GM12891 (cell line): ENCODE results near the gene ADGRB3.
"Not testable (repeated sequence)": the region's sequence is repeated elsewhere in the genome, so short reads cannot be mapped to it uniquely, and the experiment has no call there.

Experiments
- DNase-seq: peaks from one replicate; pipeline ENCODE4 v3.0.0; 2011; ENCODE audit warnings: low spot score; ENCODE audit not compliant: insufficient read length
- FAIRE-seq: peaks from 2 replicates; lab custom pipeline; 2011; peaks lifted over from hg19 to GRCh38; lab: Jason Lieb, UNC
- PAX5 ChIP-seq: IDR thresholded peaks from 2 replicates; pipeline ENCODE4 v1.6.1; 2011; ENCODE audit warnings: low read length, moderate library complexity, mild to moderate bottlenecking; ENCODE audit not compliant: insufficient read depth, severe bottlenecking
- POLR2A ChIP-seq: IDR thresholded peaks from 2 replicates; pipeline ENCODE4 v1.6.1; 2011; ENCODE audit warnings: low read depth, low read length, control low read depth
- POLR2AphosphoS5 ChIP-seq: IDR thresholded peaks from 2 replicates; pipeline ENCODE4 v1.6.1; 2011; ENCODE audit warnings: low read depth, low read length, control low read depth
- POU2F2 ChIP-seq: IDR thresholded peaks from 2 replicates; pipeline ENCODE4 v1.6.1; 2011; ENCODE audit warnings: low read depth, mild to moderate bottlenecking, control low read depth, low read length, moderate library complexity
- SPI1 ChIP-seq: IDR thresholded peaks from 2 replicates; pipeline ENCODE4 v1.6.1; 2011; ENCODE audit warnings: low read depth, low read length, control low read depth
- TAF1 ChIP-seq: IDR thresholded peaks from 2 replicates; pipeline ENCODE4 v1.6.1; 2011; ENCODE audit warnings: low read depth, low read length, control low read depth

The ADGRB3 gene

DNA sequence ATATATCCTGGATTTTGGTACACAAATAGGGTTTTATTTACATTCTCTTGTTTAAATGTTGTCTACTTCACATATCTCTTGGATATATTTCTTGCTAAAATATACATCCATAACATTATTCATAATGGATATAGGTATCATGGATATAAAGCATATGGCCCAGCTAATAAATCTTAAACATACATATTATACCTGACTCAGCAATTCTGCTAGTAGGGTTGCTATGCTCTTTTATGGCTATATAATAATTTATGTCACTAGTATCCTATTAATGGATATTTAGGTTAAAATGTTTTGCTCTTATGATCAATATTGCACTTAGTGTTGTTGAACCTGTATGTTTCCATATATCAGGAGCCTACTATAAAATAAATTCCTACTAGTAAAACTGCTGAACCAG lies 786.2 kb downstream of the ADGRB3 start:
- TF ChIP-seq TAF1 (no peak), SPI1 (no peak), POU2F2 (no peak), POLR2A (no peak), PAX5 (no peak)
- FAIRE-seq (no peak), DNase-seq (no peak)

- no peak for TF ChIP-seq POLR2AphosphoS5
- TF ChIP-seq POU2F2 = no peak
- TF ChIP-seq PAX5 = no peak
- no peak for TF ChIP-seq TAF1
- no peak for TF ChIP-seq POLR2A
- no peak for FAIRE-seq
These were observed 786.9 kb downstream of the ADGRB3 start for GRCh38 chr6:69422020-69422419.

DNA sequence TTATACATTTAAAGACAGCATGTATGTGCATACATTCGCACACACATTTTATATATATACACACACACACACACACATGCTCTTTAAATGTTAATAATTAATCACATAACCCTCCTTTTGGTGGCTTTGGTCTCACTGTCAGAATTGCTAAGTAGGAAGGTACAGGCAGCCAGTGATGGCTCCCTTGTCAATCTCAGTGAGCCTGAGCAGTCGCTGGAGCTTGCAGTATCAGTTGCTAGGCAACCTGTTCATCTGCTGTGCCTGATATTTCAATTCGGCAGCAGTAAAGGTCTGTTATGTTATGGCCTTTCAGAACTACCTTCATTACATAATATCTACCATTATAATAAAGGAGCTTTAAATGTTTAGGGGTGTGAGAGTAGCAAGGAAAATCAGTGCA lies 787.4 kb downstream of the ADGRB3 start:
- no peak for FAIRE-seq
- DNase-seq = no peak

More at GRCh38 chr6:69422020-69422419, 786.9 kb downstream of the ADGRB3 start:
- no peak for DNase-seq

GRCh38 chr6:69423785-69424184 lies 788.7 kb downstream of the ADGRB3 start:
- no peak for DNase-seq
- TF ChIP-seq SPI1 (no peak), POLR2AphosphoS5 (no peak), POU2F2 (no peak), TAF1 (no peak)
- FAIRE-seq = no peak

More for the DNA sequence above, 787.4 kb downstream of the ADGRB3 start:
- no peak for TF ChIP-seq POU2F2
- no peak for TF ChIP-seq POLR2AphosphoS5
- no peak for TF ChIP-seq PAX5
- TF ChIP-seq POLR2A = no peak
- no peak for TF ChIP-seq SPI1
- TF ChIP-seq TAF1 = no peak

DNA sequence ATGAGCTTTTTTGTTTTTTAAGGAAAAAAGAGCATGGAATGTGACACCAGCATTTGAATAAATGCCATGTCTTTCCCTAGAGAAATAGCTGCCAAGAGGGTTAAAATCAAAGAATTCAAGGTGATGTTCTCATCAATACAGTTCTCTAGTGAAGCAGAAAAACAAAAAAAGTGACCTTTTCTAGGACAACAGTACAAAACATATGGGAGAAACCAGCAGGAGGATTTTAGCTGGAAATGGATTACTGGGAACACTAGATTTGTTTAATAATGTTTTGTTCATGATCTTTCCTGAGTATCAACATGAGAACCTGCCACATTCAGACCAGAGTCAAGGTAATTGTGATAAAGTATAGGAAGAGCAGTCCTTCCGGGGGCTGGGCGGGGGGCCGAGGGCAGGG lies 789.5 kb downstream of the ADGRB3 start:
- TF ChIP-seq SPI1 (no peak), POLR2AphosphoS5 (no peak), PAX5 (no peak), POLR2A (no peak), TAF1 (no peak)
- FAIRE-seq (no peak), DNase-seq (no peak)

- FAIRE-seq (no peak), DNase-seq (no peak)
- TF ChIP-seq POLR2AphosphoS5 (no peak), POU2F2 (no peak), PAX5 (no peak), SPI1 (no peak), TAF1 (no peak)
These were observed 792.8 kb downstream of the ADGRB3 start for GRCh38 chr6:69427882-69428281.

- FAIRE-seq, DNase-seq: not testable (repeated sequence)
These were observed 797.1 kb downstream of the ADGRB3 start for GRCh38 chr6:69432168-69432567.

DNA sequence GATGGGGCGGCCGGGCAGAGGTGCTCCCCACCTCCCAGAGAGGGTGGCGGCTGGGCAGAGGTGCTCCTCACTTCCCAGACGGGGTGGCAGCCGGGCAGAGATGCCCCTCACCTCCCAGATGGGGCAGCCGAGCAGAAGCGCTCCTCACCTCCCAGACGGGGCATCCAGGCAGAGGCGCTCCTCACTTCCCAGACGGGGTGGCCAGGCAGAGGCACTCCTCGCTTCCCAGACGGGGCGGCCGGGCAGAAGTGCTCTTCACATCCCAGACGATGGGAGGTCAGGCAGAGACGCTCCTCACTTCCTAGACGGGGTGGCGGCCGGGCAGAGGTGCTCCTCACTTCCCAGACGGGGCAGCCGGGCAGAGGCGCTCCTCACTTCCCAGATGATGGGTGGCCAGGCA lies 798.0 kb downstream of the ADGRB3 start:
- not testable (repeated sequence) for DNase-seq, FAIRE-seq

GRCh38 chr6:69438113-69438512 lies 803.0 kb downstream of the ADGRB3 start:
- no peak for DNase-seq
- FAIRE-seq = no peak
- TF ChIP-seq PAX5 (no peak), TAF1 (no peak), POU2F2 (no peak)
